Superior temporal gyrus (tissue), 1 donor: ENCODE data around the gene PDZD2.
"Not testable (repeated sequence)": the region's sequence is repeated elsewhere in the genome, so short reads cannot be mapped to it uniquely, and the experiment has no call there.

Source experiments
- DNase-seq: peaks from one replicate; pipeline ENCODE4 v3.0.0-alpha.2; 2016; ENCODE audit errors: extremely low spot score

PDZD2 gene

GRCh38 chr5:31768784-31769183, 129.9 kb downstream of the PDZD2 start:
- DNase-seq = no peak

DNA sequence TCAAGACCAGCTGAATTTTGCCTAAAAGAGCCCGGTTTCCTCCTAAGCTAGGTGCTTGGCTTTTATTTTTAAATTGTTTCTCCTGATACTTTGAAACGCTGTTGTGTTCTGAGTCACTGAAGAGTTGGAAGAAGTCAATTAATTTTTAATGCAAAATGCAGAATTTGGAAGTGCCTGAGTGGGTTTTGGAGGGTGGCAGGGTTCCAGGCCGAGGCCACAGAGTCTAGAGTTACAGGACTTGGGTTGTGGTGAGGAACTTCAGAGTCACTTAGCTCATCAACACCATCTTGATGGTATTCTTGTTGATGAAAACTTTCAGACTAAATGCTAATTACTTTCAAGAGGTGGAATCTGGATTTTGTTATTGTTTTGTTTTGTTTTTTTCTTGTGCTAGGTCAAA, 130.6 kb downstream of the PDZD2 start:
- DNase-seq = no peak

- DNase-seq = no peak
Measured at GRCh38 chr5:31770132-31770720, 131.3 kb downstream of the PDZD2 start.

DNA sequence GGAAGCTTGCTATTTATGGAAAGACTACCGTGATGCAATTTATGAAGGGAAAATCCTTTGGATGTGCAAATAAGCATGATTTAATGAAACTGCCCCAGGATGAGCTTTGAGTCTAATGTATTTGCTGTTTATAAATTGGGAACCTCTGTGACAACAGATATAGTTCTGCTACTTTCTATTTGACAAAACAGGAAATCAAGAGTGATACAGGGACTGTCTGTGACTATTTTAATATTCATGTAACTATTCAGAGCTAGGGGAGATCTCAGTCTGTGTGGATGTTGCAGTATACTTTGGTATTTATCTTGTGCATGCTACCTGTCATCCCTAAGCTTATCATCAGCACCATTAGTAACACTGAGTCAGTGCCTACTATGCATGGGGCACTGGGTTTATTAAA, 132.1 kb downstream of the PDZD2 start:
- DNase-seq = no peak

DNA sequence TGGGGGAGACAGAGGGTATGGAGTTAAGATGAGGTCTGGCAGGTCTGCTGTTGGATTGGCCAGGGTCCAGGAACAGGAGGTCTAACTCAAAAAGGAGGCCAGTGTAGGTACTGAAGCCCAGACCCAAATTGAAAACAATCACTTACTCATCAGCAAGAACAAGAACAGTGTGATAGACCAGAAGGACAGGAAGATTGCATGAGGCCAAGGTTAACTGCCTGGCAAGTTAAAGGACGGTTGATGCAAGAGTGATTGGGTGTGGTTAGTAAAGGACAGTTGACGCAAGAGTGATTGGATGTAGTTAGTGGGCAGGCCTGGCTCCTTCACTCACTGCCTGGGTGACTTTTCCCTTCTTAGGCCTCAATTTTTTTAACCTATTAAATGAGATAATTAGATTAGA, 132.6 kb downstream of the PDZD2 start:
- DNase-seq = no peak

DNA sequence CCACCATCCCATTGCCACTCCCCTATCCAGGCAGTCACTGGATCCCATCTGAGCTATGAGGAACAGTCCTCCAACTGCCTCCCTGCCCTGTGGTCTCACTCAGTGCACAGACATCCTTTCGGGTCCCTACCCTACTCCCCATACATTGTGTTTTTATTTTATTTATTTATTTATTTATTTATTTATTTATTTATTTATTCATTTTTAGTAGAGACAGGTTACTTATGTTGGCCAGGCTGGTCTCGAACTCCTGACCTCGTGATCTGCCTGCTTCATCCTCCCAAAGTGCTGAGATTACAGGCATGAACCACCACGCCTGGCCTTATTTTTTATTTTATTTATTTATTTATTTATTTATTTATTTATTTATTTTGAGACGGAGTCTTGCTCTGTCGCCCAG, 137.4 kb downstream of the PDZD2 start:
- DNase-seq = not testable (repeated sequence)

DNA sequence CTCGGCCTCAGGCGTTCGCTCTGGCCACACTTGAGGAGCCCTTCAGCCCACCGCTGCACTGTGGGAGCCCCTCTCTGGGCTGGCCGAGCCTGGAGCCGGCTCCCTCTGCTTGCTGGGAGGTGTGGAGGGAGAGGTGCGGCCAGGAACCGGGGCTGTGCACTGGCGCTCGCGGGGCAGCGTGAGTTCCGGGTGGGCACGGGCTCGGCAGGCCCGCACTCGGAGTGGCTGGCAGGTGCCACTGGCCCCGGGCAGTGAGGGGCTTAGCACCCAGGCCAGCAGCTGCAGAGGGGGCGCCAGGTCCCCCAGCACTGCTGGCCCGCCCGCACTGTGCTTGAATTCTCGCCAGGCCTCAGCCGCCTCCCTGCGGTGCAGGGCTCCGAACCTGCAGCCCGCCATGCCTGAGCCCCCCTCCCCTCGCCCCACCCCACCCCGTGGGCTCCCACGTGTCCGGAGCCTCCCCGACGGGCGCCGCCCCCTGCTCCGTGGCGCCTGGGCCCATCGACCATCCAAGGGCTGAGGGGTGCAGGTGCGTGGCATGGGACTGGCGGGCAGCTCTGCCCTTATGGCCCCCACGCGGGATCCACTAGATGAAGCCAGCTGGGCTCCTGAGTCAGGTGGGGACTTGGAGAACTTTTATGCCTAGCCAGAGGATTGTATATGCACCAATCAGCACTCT, 138.2 kb downstream of the PDZD2 start:
- DNase-seq = no peak

DNA sequence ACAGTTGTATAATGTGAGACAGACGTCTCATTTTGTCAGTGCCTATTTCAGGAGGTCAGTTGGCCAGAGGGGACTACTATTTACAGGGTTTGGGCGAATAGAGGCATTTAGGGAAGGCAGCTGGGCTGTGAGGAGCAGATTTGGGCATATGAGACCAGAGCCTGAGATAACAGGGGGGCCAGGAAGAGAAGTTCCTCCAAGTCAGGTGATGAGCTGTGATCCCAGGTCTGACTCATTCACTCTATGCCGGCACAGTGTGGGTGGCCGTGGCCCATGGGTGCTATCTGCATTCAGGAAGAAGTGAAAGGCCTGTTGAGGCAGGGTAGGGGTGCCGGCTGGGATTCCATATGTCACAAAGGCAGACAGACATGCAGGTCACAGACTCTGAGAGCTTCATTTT, 142.8 kb downstream of the PDZD2 start:
- DNase-seq = no peak

DNA sequence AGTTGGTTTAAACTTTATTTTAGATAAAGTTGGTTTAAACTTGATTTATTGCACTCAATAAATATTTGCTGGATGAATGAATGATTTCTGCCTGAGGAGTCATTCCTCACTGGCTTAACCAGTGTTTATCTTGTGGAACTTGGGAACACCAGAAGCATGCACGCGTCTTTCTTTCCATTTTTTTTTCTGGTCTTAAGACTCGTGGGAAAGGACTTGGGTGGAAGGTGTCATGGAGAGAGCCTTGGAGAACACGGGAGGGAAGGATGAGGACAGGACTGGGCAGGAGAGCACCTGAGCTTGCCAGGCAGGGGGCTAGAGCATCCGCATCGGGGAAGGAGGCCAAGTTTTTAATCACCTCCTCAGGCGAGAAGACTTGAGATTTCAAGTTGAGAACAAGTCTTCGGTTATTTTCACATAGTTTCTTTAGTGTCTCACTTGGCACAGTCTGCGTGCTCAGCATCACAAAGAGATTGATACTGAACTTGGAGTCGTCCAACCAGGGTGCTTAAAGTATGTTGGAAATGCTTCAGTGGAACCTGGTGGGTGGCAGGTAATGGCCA, 144.2 kb downstream of the PDZD2 start:
- no peak for DNase-seq

- DNase-seq = no peak
Measured at GRCh38 chr5:31783731-31784130, 144.8 kb downstream of the PDZD2 start.

DNA sequence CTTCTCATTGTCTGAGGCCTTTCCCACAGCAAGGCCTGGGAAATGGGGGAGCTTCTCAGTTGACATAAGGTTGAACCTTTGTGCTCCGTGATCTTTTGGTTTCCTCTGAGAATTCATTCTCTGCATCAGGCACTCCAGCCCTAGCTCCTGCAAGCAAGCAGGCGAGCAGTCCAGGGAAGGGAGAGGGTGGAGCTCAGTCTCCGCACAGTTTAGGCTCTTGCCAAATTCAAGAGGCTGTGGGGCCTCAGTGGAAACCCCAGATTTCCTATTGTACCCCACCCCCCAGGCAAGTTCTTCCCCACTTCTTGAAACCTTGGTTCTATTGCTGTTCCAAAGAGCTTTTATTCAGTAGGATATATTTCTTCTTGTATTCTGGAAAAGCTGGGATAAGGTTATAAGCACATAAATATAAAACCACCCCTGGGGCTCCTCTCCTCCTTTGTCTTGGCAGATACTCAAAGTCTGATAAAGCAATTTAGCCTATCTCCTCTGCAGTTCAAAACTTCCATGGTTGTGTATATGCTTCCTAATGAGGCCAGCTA, 147.2 kb downstream of the PDZD2 start:
- no peak for DNase-seq

DNA sequence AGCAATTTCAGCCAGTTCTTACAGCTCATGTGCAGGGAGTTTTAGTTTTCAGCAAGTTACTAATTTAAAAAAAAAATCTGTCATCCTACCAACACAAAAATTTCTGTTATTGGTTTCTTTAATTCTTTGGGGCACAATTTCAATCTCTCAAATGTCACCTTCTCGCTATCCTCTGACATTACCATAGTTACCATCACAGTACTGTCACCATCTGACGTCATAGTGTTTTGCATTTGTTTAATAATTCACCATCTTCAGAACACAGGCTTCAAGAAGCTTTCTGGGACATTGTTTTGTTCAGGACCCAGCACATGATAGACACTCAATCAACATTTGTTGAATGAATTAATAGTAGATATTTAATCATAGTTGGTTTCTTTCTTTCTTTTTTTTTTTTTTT, 155.1 kb downstream of the PDZD2 start:
- no peak for DNase-seq

DNA sequence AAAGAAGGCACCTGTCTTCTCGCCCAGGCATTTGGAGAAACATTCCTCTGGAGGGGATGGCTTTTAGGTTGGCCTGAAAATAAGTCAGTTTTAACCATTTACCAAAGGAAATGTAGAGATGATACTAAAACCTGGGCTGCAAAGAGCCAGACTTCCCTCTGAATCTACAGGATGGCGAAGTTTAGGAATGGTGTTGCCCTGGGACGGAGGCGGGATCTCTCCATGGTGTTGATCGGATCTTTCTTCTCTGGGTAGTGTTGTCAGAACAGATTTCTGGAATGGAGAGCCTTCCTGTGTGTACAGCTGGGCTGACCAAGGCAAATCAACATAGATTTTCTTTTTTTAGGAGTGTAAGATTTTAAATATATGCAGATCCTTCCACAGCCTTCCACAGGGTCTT, 159.2 kb downstream of the PDZD2 start:
- DNase-seq = no peak

DNA sequence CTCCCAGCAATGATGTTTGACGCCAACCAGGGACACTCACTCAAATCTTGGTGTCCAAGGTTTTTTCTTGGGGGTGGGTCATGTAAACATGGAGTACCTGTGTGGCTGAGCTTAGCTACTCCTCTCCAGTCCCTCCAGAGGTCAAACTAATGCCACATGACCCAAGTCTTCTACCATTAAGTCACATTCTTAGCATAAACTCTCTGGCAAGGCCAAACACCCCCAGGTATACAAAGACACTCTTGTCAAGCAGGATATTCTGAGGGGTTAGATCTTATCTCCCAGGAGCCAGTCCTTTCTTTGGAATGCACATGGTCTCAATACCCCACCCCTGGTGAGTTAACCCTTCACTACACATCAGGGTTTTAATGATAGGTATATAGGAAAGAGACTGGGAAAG, 161.4 kb downstream of the PDZD2 start:
- DNase-seq = no peak

DNA sequence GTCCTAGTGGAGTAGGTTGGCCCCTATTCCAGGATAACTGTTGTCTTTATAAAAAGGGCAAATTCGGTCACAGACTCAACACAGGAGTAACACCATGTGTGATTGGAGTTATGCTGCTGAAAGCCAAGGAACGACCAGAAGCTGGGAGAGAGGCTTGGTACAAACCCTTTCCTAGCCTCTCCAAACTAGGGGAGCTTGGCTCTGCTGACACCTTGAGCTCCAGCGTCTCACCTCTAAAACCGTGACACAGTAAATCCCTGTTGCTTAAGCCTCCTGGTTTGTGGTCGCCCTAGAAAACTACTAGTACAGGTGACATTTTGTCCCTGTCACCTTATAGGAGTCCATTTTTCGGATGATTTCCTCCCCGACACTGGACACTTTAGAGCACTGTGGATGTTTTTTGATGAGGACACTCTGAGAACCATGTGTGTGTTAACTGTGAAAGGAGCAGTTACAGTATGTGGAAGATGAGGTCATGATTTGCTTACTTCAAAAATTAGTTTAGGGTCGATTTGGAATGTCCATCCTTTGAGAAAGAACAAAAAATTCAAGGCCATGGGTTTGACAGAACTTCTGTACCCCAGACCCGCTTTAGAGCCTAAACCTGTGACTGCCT, 167.0 kb downstream of the PDZD2 start:
- DNase-seq = no peak

GRCh38 chr5:31806561-31806960, 167.6 kb downstream of the PDZD2 start:
- DNase-seq = no peak

- no peak for DNase-seq
Measured at GRCh38 chr5:31807789-31808540, 169.0 kb downstream of the PDZD2 start.

- peak; percentile 95 for DNase-seq
Measured at GRCh38 chr5:31809050-31809870, 170.3 kb downstream of the PDZD2 start.

DNA sequence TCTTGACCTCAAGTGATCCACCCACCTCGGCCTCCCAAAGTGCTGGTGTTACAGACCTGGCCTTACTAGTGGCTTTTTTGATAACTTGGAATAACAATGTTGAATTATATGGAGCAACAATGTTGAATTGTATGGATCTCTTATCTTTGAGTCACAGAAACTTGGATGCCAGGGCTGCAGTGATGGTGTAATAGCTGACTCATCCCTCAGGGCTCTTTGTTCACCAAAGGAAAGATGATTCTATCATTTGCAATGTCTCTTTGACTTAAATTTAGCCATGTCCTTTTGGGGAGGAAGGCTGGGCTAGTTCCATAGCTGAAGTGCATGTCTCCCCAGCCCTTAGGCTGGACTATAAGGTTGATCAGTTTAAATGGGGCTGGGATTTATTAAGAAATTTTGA, 172.3 kb downstream of the PDZD2 start:
- DNase-seq = no peak

DNA sequence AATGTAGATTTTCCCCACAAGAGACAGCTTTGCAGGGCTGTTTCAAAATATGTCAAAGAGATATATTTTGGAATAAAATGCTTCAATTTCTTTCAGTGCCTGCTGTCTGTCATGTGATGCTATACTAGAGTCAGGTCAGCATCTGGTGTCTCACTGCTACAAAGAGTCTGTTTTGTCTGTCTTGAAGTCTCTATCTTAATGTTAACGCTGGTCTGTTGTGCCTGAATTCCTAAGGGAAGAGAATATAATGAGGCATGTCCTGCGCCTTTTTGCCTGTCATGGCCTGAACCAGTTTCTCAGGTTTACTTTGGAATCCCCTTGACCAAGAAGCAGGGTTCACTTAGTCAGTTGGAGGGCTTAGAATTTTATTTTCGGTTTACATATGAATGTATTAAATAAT, 176.4 kb downstream of the PDZD2 start:
- no peak for DNase-seq

DNA sequence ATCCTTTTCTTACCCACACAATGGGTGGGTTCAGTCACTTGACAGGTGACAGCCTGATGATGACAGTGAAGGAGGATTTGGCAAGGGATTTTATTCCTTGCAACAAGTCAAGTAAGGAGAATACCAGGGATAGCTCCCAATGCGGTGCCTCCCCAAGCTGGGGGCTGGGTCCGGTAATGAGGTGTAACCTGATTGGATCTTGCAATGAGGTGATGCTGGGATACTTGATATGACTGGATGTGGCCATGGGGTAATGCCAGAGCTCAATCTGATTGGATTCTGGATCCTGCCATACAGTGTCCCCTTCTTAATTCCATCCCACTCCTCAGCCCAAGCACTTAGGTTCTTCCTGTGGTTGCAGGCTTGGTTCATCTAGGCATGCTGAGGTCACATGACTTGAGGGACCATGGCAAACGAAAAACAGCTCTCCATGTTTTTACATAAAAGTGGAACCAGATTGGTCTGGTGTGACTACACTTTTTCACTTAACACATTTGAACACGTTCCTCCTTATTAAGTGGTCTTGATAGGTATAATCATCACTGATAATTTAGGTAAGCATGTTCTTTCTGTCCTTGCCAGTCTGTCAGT, 181.1 kb downstream of the PDZD2 start:
- DNase-seq = no peak
